ENCODE results near the gene PEX13. TPM values are rescaled to one million over a fixed set of nuclear protein-coding genes. Genes with fewer than 3 reads are reported as not detected.

PEX13 gene
- total and polyA plus RNA-seq, 10 of the 15 experiments (the other 5 are each of a cell fraction or from before 2014, with no cell fraction given), result 2.6 to 27.6 (median 17.8) TPM

GRCh38 chr2:60977562-60977895 is 40.0 kb upstream of the PEX13 start:
- Histone ChIP-seq H3K36me3 (ENCODE audit: control insufficient read depth in 2 of 2, insufficient read depth in 2 of 2, low read length in 1 of 2) (no peaks in the 10 kb centered on the region), H3K4me3 (no peak overlapping the region), H3K9me3 (replicated peaks; ENCODE audit: control insufficient read depth, insufficient read depth, low read length) (peaks cover 3% of the 10 kb centered on the region; the same call in 1 of the 3 replicates), H3K4me1 (ENCODE audit: control insufficient read depth, insufficient read depth, low read length) (peaks cover 56% of the 10 kb centered on the region), H2AFZ (ENCODE audit: control insufficient read depth, low read depth, low read length) (no peak overlapping the region), H4K20me1 (ENCODE audit: control insufficient read depth, insufficient read depth) (no peaks in the 10 kb centered on the region), H3K79me2 (ENCODE audit: control insufficient read depth, insufficient read depth, low read length) (no peaks in the 10 kb centered on the region), H3K27me3 (replicated peaks in 1 of 2; ENCODE audit: control insufficient read depth in 2 of 2, insufficient read depth in 2 of 2, low read length in 1 of 2) (no peaks in the 10 kb centered on the region), H3K27ac (ENCODE audit: control insufficient read depth, insufficient read depth) (no peak overlapping the region), H3K9ac (ENCODE audit: control insufficient read depth, insufficient read depth, low read length) (no peak overlapping the region), H3K4me2 (ENCODE audit: control insufficient read depth, insufficient read depth) (peak overlapping the region; percentile 85; the same call in 1 of the 2 replicates)
- TF ChIP-seq USF2 (IDR thresholded peaks at IDR 0.05; ENCODE audit: borderline replicate concordance, low read depth, low read length) (no peak), EP300 (IDR thresholded peaks at IDR 0.05; ENCODE audit: borderline replicate concordance in 1 of 2, control insufficient read depth in 1 of 2, low read depth in 2 of 2, low read length in 2 of 2) (0 out of 4 replicates have a peak, but pooled peaks of 1 of the 2 experiments have one; percentile 2), NFIC (IDR thresholded peaks at IDR 0.05; ENCODE audit: low read depth, low read length) (0 out of 2 replicates have a peak, but pooled peaks have one; percentile 11), FOXM1 (IDR thresholded peaks at IDR 0.05; ENCODE audit: low read depth, low read length) (0 out of 2 replicates have a peak, but pooled peaks have one; percentile 1), ATF2 (IDR thresholded peaks at IDR 0.05; ENCODE audit: low read length) (0 out of 2 replicates have a peak, but pooled peaks have one; percentile 11)
- no peak for DNase-seq (ENCODE audit: low read depth, low spot score)
- ChIA-PET CTCF (interaction anchor here (0.6 to 2.0 kb wide), 4 partner anchors 13 to 224 kb away, joined by 3 to 5 read pairs (median 4); no protein-coding TSS in a partner anchor), POLR2A (interaction anchor here (0.6 to 2.0 kb wide), 6 partner anchors 12 to 466 kb away, joined by 3 to 6 read pairs (median 4); no protein-coding TSS in a partner anchor), SMC1A (ENCODE audit: uncharacterized antibody, unreplicated experiment) (interaction anchor here (0.7 to 1.7 kb wide), 6 partner anchors 9 to 93 kb away, joined by 3 to 8 read pairs (median 3); no protein-coding TSS in a partner anchor), RAD21 (ENCODE audit: unreplicated experiment) (interaction anchor here (1.0 to 3.3 kb wide), 3 partner anchors 10 to 139 kb away, joined by 3 to 15 read pairs (median 3); no protein-coding TSS in a partner anchor)
- no peak for FAIRE-seq
- in situ Hi-C loops (cut with MboI) (no loop called here), intact Hi-C loops (cut with micrococcal nuclease; ENCODE audit: unreplicated experiment) (no loop called here)
- ATAC-seq, result no peak
- BruUV-seq (replicated peaks), result no TSS peak
- 47% methylated on average over 1 of the region's 1 CpG for WGBS (ENCODE audit: insufficient coverage, insufficient replicate concordance, low lambda C conversion rate, missing lambda C conversion rate)

Data from GM12878 (cell line).